Peyer's patch (tissue), 4 donors: Measurements from ENCODE around the gene PARVB. TPM values are rescaled to one million over a fixed set of nuclear protein-coding genes. Genes with fewer than 3 reads are reported as not detected.

ENCODE experiments used
- DNase-seq, 3 donors: peaks; one replicate each; pipeline ENCODE4 v3.0.0-alpha.2; 2017 to 2019
- H3K27ac ChIP-seq, 4 donors: fragments of 200-600 bp; sonication (generic); one replicate each; pipeline ENCODE4 v1.5.1; 2016 to 2019
- H3K27me3 ChIP-seq, 2 donors: fragments of 200-600 bp; sonication (generic); one replicate each; pipeline ENCODE4 v1.5.1; 2019
- H3K36me3 ChIP-seq, 3 donors: fragments of 200-600 bp; sonication (generic); one replicate each; pipeline ENCODE4 v1.5.1; 2016 to 2019
- H3K4me1 ChIP-seq, 4 donors: fragments of 200-600 bp; sonication (generic); one replicate each; pipeline ENCODE4 v1.5.1; 2016 to 2019
- H3K4me3 ChIP-seq, 4 donors: fragments of 200-600 bp; sonication (generic); 1 replicate in 3 of 4; 2 replicates in 1 of 4; pipeline ENCODE4 v1.5.1; 2016 to 2019; ENCODE audit warnings: mild to moderate bottlenecking in 1 of 4
- H3K9me3 ChIP-seq, 4 donors: fragments of 200-600 bp; sonication (generic); one replicate each; pipeline ENCODE4 v1.5.1; 2016 to 2019; ENCODE audit warnings: mild to moderate bottlenecking in 1 of 4
- POLR2A ChIP-seq, 2 donors: fragments of 450-650 bp; IDR thresholded peaks; one replicate each; pipeline ENCODE4 v1.5.1; 2017; ENCODE audit warnings: antibody characterized with exemption in 2 of 2, mild to moderate bottlenecking in 2 of 2, moderate library complexity in 2 of 2
- total RNA-seq, 4 donors: library from RNA; depleted of rRNA; stranded (reverse); fragments of >200 nt; gene quantifications; one replicate each; pipeline ENCODE4 v1.1.0, GENCODE V29; 2016
- TF ChIP-seq, protein P1 (sequence below), 6 experiments: fragments of 450-650 bp in 4 of 6; fragments of 200-600 bp in 2 of 6; sonication (generic) in 1 of 6; IDR thresholded peaks; one replicate each; pipeline ENCODE4 v1.5.1; 2017 to 2019; ENCODE audit warnings: antibody characterized with exemption in 6 of 6, mild to moderate bottlenecking in 3 of 6, moderate library complexity in 1 of 6

PARVB gene
- total RNA-seq, 4 donors from 2014 or later = 1.8 to 71.8 (median 7.7) TPM

DNA sequence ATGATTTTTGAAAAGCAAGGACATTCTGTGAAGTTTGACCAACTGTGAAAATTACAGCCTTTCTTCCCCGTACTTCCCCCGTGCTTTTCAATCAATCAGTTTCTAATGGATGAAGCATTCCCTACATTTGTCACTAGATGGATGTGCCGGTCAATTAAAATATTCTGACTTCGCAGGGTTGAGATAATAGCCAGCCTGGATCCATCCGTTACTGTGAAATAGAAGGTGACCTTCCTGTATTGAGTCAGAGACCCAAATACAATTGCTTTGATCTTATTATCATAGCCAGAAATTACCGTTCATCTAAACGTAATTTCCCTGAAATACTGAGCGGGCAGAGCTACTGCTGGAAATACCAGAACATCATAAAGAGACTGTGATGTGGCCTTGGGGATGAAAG, 21.1 kb upstream of the PARVB start:
- peaks cover 0 to 6% (median 0%) of the 10 kb centered on the region in 4 donors for H3K9me3 ChIP-seq
- no peak for TF ChIP-seq POLR2A (IDR thresholded peaks at IDR 0.05)
- TF ChIP-seq, protein P1, sequence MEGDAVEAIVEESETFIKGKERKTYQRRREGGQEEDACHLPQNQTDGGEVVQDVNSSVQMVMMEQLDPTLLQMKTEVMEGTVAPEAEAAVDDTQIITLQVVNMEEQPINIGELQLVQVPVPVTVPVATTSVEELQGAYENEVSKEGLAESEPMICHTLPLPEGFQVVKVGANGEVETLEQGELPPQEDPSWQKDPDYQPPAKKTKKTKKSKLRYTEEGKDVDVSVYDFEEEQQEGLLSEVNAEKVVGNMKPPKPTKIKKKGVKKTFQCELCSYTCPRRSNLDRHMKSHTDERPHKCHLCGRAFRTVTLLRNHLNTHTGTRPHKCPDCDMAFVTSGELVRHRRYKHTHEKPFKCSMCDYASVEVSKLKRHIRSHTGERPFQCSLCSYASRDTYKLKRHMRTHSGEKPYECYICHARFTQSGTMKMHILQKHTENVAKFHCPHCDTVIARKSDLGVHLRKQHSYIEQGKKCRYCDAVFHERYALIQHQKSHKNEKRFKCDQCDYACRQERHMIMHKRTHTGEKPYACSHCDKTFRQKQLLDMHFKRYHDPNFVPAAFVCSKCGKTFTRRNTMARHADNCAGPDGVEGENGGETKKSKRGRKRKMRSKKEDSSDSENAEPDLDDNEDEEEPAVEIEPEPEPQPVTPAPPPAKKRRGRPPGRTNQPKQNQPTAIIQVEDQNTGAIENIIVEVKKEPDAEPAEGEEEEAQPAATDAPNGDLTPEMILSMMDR (IDR thresholded peaks at IDR 0.05) = no peak
- H3K27me3 ChIP-seq = no peaks in the 10 kb centered on the region
- H3K36me3 ChIP-seq = peaks cover 0 to 12% (median 0%) of the 10 kb centered on the region in 3 donors
- H3K4me1 ChIP-seq = no peaks in the 10 kb centered on the region
- no peak for DNase-seq
- no peak overlapping the region for H3K27ac ChIP-seq
- no peak overlapping the region for H3K4me3 ChIP-seq

DNA sequence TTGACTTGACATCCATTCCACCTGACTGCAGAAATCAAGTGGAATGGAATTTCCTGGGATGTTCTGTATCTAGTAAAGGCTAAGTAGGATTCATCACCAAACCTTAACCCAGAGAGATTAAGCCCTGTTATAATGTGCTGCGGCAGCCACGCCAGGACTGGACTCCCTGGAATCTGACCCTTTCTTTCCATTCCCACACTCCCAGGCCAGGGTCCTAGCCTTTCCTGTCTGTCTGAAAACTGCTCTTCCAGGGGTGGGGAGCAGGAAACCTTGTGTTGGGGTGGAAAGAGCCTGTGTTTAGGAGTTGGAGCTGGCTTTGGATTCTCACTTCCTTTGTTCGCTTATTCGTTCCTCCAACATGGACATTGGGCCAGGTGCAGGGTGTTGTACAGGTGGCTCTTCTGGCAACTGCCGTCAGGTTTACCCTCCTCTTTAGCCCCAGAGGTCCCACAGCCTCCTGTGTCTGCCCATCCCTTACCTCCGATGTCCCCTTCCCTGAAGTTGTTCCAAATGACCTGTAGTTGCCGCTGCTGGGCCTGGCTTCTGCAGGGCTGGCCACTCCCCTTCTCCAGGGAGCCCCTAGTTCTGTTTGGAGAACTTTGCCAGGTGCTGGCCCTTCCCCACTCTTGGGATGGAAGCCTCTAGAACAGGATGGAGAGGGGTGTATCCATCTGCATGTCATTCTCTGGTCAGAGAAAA, 20.5 kb upstream of the PARVB start:
- no peak for TF ChIP-seq POLR2A (IDR thresholded peaks at IDR 0.05)
- TF ChIP-seq, protein P1 (IDR thresholded peaks at IDR 0.05) = no peak
- H3K27ac ChIP-seq = no peak overlapping the region
- H3K27me3 ChIP-seq = no peaks in the 10 kb centered on the region
- H3K4me1 ChIP-seq = no peaks in the 10 kb centered on the region
- H3K36me3 ChIP-seq = peaks cover 0 to 6% (median 0%) of the 10 kb centered on the region in 3 donors
- no peak for DNase-seq
- H3K4me3 ChIP-seq = no peak overlapping the region
- peaks cover 0 to 6% (median 0%) of the 10 kb centered on the region in 4 donors for H3K9me3 ChIP-seq

DNA sequence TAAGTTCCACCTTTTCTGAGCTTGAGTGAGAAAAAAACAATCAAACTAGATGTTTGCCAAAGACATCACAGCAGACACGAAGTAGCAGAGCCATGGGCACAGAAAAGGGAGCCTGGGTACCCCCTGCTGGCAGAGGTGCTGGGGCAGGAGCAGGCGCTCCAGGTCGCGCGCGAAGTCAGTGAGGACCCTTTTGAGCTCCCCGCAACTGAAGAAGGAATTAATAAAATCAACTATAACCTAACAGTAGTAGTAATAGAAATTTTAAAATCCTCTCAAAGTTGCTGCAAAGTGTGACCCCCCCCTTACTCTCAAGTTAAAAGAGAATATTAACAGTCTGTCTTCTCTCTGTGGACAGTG, 20.0 kb upstream of the PARVB start:
- H3K27me3 ChIP-seq = no peaks in the 10 kb centered on the region
- DNase-seq = no peak
- peaks cover 0 to under 1% (median 0%) of the 10 kb centered on the region in 3 donors for H3K36me3 ChIP-seq
- H3K4me3 ChIP-seq = no peak overlapping the region
- peaks cover 0 to 6% (median 0%) of the 10 kb centered on the region in 4 donors for H3K9me3 ChIP-seq
- no peak for TF ChIP-seq POLR2A (IDR thresholded peaks at IDR 0.05)
- TF ChIP-seq, protein P1 (IDR thresholded peaks at IDR 0.05) = no peak
- H3K27ac ChIP-seq = no peak overlapping the region
- no peaks in the 10 kb centered on the region for H3K4me1 ChIP-seq

DNA sequence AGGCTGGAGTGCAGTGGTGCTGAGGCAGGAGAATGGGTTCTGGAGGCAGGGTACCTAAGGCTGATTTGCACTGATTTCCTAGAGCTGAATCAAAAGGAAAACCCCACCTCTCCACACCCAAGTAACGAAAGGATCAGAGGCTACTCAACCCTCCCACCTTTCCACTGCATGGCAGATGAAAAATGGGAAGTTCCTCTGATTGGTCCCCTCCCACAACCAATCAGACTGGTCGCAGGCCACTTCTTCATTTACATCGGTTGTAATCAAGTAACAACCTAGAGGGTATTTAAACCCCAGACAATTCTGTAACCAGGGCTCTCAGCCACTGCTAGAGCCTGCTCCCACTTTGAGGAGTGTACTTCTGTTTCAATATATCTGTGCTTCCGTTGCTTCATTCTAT, 18.6 kb upstream of the PARVB start:
- peaks cover 0 to 6% (median 0%) of the 10 kb centered on the region in 4 donors for H3K9me3 ChIP-seq
- no peak for DNase-seq
- H3K36me3 ChIP-seq = no peaks in the 10 kb centered on the region
- H3K4me3 ChIP-seq = no peak overlapping the region
- TF ChIP-seq, protein P1 (IDR thresholded peaks at IDR 0.05) = no peak
- no peak for TF ChIP-seq POLR2A (IDR thresholded peaks at IDR 0.05)
- no peaks in the 10 kb centered on the region for H3K4me1 ChIP-seq
- H3K27me3 ChIP-seq = no peaks in the 10 kb centered on the region
- H3K27ac ChIP-seq = no peak overlapping the region

DNA sequence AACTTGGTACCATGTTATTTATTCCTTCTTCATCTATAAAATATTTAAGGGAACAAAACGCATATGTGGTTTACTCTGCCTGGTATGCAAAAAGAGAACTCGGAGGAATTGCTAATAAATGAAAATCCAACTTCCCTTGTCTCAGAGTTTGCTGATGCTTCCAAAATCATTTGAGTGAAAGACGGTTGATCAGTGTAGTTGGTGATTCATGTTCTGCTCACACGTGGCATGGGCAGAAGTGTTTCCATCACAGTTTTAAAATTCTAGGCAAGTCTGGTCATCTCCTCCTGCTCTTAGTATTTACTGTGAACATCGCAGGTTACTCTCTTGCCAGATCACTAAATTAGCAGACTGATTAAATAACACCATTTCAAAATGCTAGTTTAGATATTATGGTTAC, 11.9 kb upstream of the PARVB start:
- H3K4me1 ChIP-seq = no peaks in the 10 kb centered on the region
- TF ChIP-seq POLR2A (IDR thresholded peaks at IDR 0.05) = no peak
- H3K9me3 ChIP-seq = no peaks in the 10 kb centered on the region
- H3K27ac ChIP-seq = no peak overlapping the region
- H3K27me3 ChIP-seq = no peaks in the 10 kb centered on the region
- no peaks in the 10 kb centered on the region for H3K36me3 ChIP-seq
- no peak for DNase-seq
- no peak overlapping the region for H3K4me3 ChIP-seq

DNA sequence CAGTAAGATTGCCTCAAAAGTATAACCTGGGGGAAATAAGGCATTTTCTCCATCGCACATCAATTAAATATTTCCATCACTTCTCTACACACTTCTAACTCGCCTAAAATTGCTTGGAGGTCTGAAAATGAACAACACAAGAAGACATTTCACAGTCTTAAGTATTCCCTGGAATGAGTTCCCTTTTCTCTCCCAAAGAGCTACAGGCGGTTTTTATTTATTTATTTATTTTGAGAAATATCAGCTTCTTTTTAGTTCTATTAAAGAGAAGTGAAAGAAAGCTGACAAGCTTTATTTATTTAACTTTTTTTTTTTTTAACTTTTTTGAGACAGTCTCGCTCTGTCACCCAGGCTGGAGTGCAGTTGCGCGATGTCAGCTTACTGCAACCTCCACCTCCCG, 11.5 kb upstream of the PARVB start:
- H3K9me3 ChIP-seq = no peaks in the 10 kb centered on the region
- no peak for TF ChIP-seq POLR2A (IDR thresholded peaks at IDR 0.05)
- TF ChIP-seq, protein P1 (IDR thresholded peaks at IDR 0.05) = no peak
- H3K27me3 ChIP-seq = no peaks in the 10 kb centered on the region
- H3K36me3 ChIP-seq = no peaks in the 10 kb centered on the region
- no peak overlapping the region for H3K27ac ChIP-seq
- H3K4me3 ChIP-seq = no peak overlapping the region
- H3K4me1 ChIP-seq = no peaks in the 10 kb centered on the region
- no peak for DNase-seq
